Type B pancreatic cell (in vitro differentiated cells): ENCODE data around the gene GALNS. TPM values are rescaled to one million over a fixed set of nuclear protein-coding genes. Genes with fewer than 3 reads are reported as not detected.

ENCODE experiments used
- DNase-seq: peaks from one replicate; pipeline ENCODE4 v3.0.0; 2021; ENCODE audit warnings: mixed read lengths; ENCODE audit not compliant: unreplicated experiment; ENCODE audit errors: extremely low spot score
- H3K27ac Mint-ChIP-seq: 2 replicates; pipeline ENCODE4 v1.8.0; 2021; ENCODE audit warnings: mild to moderate bottlenecking, mixed read lengths
- H3K27me3 Mint-ChIP-seq: 2 replicates; pipeline ENCODE4 v1.8.0; 2021; ENCODE audit warnings: mixed read lengths
- H3K36me3 Mint-ChIP-seq: 2 replicates; pipeline ENCODE4 v1.8.0; 2021; ENCODE audit warnings: mixed read lengths
- H3K4me1 Mint-ChIP-seq: one replicate; pipeline ENCODE4 v1.8.0; 2021; ENCODE audit warnings: mixed read lengths; ENCODE audit not compliant: unreplicated experiment
- H3K4me3 Mint-ChIP-seq: 2 replicates; pipeline ENCODE4 v1.8.0; 2021; ENCODE audit warnings: mild to moderate bottlenecking, mixed read lengths
- H3K9me3 Mint-ChIP-seq: 2 replicates; pipeline ENCODE4 v1.8.0; 2021; ENCODE audit warnings: mixed read lengths
- CTCF ChIP-seq: fragments of 200-600 bp; sonication (generic); conservative IDR thresholded peaks from 2 replicates; pipeline ENCODE4 v1.5.0; 2021; ENCODE audit warnings: antibody characterized with exemption, mild to moderate bottlenecking
- total RNA-seq: library from RNA; stranded (reverse); gene quantifications from 2 replicates; pipeline ENCODE4 v1.2.1, GENCODE V29; 2021; ENCODE audit warnings: low replicate concordance

Gene GALNS
- total RNA-seq, 1 donor from 2014 or later, result 30.2 TPM

GRCh38 chr16:88902744-88903143 is 46.0 kb upstream of the GALNS start:
- Mint-ChIP-seq H3K36me3 (no peaks in the 10 kb centered on the region), H3K27ac (no peak overlapping the region), H3K4me1 (peaks cover 2% of the 10 kb centered on the region), H3K9me3 (no peaks in the 10 kb centered on the region), H3K4me3 (no peak overlapping the region), H3K27me3 (no peaks in the 10 kb centered on the region)
- no peak for TF ChIP-seq CTCF
- no peak for DNase-seq

- no peaks in the 10 kb centered on the region for H3K27me3 Mint-ChIP-seq
These were observed 45.1 kb upstream of the GALNS start for GRCh38 chr16:88901718-88902337.

GRCh38 chr16:88900662-88901052 is 43.9 kb upstream of the GALNS start:
- Mint-ChIP-seq H3K9me3 (no peaks in the 10 kb centered on the region), H3K4me3 (no peak overlapping the region), H3K27me3 (no peaks in the 10 kb centered on the region), H3K4me1 (no peaks in the 10 kb centered on the region), H3K27ac (no peak overlapping the region), H3K36me3 (no peaks in the 10 kb centered on the region)
- no peak for DNase-seq
- TF ChIP-seq CTCF, result no peak

More at GRCh38 chr16:88901718-88902337, 45.1 kb upstream of the GALNS start:
- TF ChIP-seq CTCF, result no peak
- Mint-ChIP-seq H3K27ac (no peak overlapping the region), H3K36me3 (no peaks in the 10 kb centered on the region), H3K9me3 (no peaks in the 10 kb centered on the region), H3K4me3 (no peak overlapping the region), H3K4me1 (no peaks in the 10 kb centered on the region)
- no peak for DNase-seq

GRCh38 chr16:88899901-88900661 is 43.3 kb upstream of the GALNS start:
- no peak overlapping the region for H3K27ac Mint-ChIP-seq
- H3K9me3 Mint-ChIP-seq, result no peaks in the 10 kb centered on the region
- no peaks in the 10 kb centered on the region for H3K4me1 Mint-ChIP-seq

GRCh38 chr16:88897696-88898425 is 41.1 kb upstream of the GALNS start:
- Mint-ChIP-seq H3K27me3 (no peaks in the 10 kb centered on the region), H3K9me3 (no peaks in the 10 kb centered on the region), H3K27ac (no peak overlapping the region), H3K36me3 (no peaks in the 10 kb centered on the region), H3K4me3 (no peak overlapping the region), H3K4me1 (no peaks in the 10 kb centered on the region)
- no peak for DNase-seq
- no peak for TF ChIP-seq CTCF

More at GRCh38 chr16:88899901-88900661, 43.3 kb upstream of the GALNS start:
- no peak overlapping the region for H3K4me3 Mint-ChIP-seq
- no peaks in the 10 kb centered on the region for H3K36me3 Mint-ChIP-seq
- DNase-seq, result no peak
- no peaks in the 10 kb centered on the region for H3K27me3 Mint-ChIP-seq
- no peak for TF ChIP-seq CTCF
